ENCODE measurements around the gene EIF3I.

EIF3I gene

DNA sequence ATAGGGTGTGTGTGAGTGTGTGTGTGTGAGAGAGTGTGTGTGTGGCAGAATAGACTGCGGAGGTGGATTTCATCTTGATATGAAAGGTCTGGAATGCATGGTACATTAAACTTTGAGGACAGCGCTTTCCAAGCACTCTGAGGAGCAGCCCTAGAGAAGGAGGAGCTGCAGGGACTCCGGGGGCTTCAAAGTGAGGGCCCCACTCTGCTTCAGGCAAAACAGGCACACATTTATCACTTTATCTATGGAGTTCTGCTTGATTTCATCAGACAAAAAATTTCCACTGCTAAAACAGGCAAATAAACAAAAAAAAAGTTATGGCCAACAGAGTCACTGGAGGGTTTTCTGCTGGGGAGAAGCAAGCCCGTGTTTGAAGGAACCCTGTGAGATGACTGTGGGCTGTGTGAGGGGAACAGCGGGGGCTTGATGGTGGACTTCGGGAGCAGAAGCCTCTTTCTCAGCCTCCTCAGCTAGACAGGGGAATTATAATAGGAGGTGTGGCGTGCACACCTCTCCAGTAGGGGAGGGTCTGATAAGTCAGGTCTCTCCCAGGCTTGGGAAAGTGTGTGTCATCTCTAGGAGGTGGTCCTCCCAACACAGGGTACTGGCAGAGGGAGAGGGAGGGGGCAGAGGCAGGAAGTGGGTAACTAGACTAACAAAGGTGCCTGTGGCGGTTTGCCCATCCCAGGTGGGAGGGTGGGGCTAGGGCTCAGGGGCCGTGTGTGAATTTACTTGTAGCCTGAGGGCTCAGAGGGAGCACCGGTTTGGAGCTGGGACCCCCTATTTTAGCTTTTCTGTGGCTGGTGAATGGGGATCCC lies 51.4 kb downstream of the EIF3I start:
- peak overlapping the region; percentile 76 to 85 for H3K4me3 Mint-ChIP-seq
- DNase-seq (peak; percentile 64 to 70 (median 66)), ATAC-seq (replicated peaks) (peak; percentile 96)
- peaks cover 88% of the 10 kb centered on the region for H3K36me3 Mint-ChIP-seq (ENCODE audit: insufficient read depth)
- no peaks in the 10 kb centered on the region for H3K9me3 Mint-ChIP-seq
- no peaks in the 10 kb centered on the region for H3K27me3 Mint-ChIP-seq
- peak overlapping the region; percentile 91 to 96 for H3K27ac Mint-ChIP-seq
- peaks cover 49 to 58% of the 10 kb centered on the region in 2 donors for H3K4me1 Mint-ChIP-seq (ENCODE audit: low read depth in 2 of 2)

DNA sequence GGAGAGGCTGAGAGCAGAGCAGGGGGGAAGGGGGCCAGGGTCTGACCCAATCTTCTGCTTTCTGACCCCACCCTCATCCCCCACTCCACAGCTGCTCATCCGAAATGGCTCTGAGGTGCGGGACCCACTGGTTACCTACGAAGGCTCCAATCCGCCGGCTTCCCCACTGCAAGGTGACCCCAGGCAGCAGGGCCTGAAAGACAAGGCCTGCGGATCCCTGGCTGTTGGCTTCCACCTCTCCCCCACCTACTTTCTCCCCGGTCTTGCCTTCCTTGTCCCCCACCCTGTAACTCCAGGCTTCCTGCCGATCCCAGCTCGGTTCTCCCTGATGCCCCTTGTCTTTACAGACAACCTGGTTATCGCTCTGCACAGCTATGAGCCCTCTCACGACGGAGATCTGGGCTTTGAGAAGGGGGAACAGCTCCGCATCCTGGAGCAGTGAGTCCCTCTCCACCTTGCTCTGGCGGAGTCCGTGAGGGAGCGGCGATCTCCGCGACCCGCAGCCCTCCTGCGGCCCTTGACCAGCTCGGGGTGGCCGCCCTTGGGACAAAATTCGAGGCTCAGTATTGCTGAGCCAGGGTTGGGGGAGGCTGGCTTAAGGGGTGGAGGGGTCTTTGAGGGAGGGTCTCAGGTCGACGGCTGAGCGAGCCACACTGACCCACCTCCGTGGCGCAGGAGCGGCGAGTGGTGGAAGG lies 52.6 kb downstream of the EIF3I start:
- peaks cover 44 to 52% of the 10 kb centered on the region in 2 donors for H3K4me1 Mint-ChIP-seq (ENCODE audit: low read depth in 2 of 2)
- H3K27ac Mint-ChIP-seq: peak overlapping the region; percentile 91 to 96
- peak overlapping the region; percentile 76 to 85 for H3K4me3 Mint-ChIP-seq
- H3K27me3 Mint-ChIP-seq: no peaks in the 10 kb centered on the region
- ATAC-seq (replicated peaks) (no peak), DNase-seq (no peak)
- H3K36me3 Mint-ChIP-seq (ENCODE audit: insufficient read depth): peaks cover 96% of the 10 kb centered on the region
- H3K9me3 Mint-ChIP-seq: no peaks in the 10 kb centered on the region

DNA sequence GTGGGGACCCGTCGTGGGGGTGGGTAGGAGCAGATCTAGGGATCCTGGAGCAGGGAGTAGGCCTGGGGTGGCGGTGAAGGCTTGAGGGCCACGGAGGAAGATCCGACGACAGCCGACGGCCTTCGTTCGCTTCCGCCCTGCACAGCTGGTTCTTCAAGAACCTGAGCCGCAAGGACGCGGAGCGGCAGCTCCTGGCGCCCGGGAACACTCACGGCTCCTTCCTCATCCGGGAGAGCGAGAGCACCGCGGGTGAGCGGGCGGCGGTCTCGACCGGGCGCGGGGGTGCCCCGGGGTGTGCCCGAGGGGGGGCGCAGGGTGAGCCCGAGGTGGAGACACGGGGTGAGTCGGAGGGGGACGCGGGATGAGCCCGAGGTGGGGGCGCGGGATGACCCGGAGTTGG lies 53.2 kb downstream of the EIF3I start:
- no peaks in the 10 kb centered on the region for H3K9me3 Mint-ChIP-seq
- no peak overlapping the region for H3K4me3 Mint-ChIP-seq
- DNase-seq: no peak
- no peak for ATAC-seq (replicated peaks)
- peaks cover 96% of the 10 kb centered on the region for H3K36me3 Mint-ChIP-seq (ENCODE audit: insufficient read depth)
- no peaks in the 10 kb centered on the region for H3K27me3 Mint-ChIP-seq
- peak overlapping the region in 1 of 2 donors; percentile 91 for H3K27ac Mint-ChIP-seq
- peaks cover 44 to 50% of the 10 kb centered on the region in 2 donors for H3K4me1 Mint-ChIP-seq (ENCODE audit: low read depth in 2 of 2)

DNA sequence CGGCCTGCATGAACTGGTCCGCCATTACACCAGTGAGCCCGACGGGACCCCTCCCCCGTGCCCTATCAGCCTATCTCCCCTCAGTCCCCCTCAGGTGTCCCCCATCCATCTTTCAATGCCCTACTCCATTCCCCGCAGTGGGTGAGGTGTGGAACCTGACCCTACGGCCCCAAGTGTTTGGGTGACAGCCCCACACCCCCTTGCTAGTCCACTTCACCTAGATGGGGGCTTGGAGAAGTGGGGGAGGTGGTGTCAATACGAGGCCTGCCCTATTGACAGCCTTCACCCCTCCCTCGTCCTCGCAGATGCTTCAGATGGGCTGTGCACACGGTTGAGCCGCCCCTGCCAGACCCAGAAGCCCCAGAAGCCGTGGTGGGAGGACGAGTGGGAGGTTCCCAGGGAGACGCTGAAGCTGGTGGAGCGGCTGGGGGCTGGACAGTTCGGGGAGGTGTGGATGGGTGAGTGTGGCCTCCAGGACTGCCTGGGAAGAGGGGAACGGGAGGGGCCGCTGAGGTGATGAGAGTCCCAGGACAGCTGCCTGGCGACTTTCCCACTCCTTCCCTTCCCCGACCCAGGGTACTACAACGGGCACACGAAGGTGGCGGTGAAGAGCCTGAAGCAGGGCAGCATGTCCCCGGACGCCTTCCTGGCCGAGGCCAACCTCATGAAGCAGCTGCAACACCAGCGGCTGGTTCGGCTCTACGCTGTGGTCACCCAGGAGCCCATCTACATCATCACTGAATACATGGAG lies 54.0 kb downstream of the EIF3I start:
- peaks cover 44 to 47% of the 10 kb centered on the region in 2 donors for H3K4me1 Mint-ChIP-seq (ENCODE audit: low read depth in 2 of 2)
- ATAC-seq (replicated peaks): no peak
- no peak overlapping the region for H3K4me3 Mint-ChIP-seq

More for the DNA sequence above, 54.0 kb downstream of the EIF3I start:
- no peak for DNase-seq
- H3K27me3 Mint-ChIP-seq: no peaks in the 10 kb centered on the region
- no peaks in the 10 kb centered on the region for H3K9me3 Mint-ChIP-seq
- peaks cover 96% of the 10 kb centered on the region for H3K36me3 Mint-ChIP-seq (ENCODE audit: insufficient read depth)
- peak overlapping the region; percentile 38 to 85 for H3K27ac Mint-ChIP-seq

Measured in effector memory CD8-positive, alpha-beta T cell (primary cell).